GM12872 (cell line): ENCODE data around the gene TMEM88.

Experiments used
- CTCF ChIP-seq: IDR thresholded peaks from 3 replicates; pipeline ENCODE4 v1.5.1; 2011; ENCODE audit warnings: low read depth, mild to moderate bottlenecking, low read length, moderate library complexity; ENCODE audit not compliant: insufficient read depth

Gene TMEM88

GRCh38 chr17:7834957-7835813, 19.7 kb upstream of the TMEM88 start:
- TF ChIP-seq CTCF, result peak; percentile 79

- no peak for TF ChIP-seq CTCF
These were observed 18.9 kb upstream of the TMEM88 start for GRCh38 chr17:7835814-7836595.

DNA sequence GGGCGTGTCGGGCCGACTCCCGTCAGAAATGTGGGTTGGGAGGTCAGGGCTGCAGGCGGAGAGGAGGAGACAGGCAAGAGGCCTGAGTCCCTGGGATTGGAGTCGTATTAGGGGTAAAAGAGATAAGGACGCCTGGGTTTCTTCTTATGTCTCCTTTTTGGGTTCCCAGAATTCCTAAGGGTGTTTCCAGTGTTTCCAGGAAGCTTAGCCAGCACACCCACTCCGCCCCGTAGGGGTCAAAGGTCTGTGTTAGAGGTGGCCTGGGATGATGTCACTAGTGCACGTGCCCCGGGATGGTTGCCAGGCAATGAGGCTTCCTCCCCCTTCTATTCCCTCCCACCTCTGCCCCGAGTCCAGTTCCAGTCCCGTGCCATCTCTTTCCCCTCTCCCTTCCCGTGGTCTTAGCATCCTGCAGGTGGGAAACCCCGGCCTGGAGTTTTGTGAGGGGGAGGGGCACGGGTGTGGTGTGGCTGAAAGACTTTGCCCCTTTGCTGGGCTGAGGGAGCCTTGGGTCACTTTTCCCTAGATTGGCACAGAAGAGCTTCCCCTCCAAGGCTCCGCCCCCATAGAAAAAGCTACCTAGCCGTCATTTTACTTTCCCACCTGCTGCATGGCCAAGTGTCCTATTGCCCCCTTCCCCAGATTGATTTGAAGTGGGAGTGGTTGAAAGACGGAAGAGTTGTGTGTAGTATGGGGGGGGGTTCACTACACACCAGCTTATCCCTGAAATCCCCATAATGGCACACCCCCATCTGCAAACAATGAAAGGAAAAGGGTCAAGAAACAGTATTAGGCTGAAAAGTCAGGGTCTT, 18.1 kb upstream of the TMEM88 start:
- no peak for TF ChIP-seq CTCF

- TF ChIP-seq CTCF, result no peak
These were observed 17.3 kb upstream of the TMEM88 start for GRCh38 chr17:7837408-7838088.

GRCh38 chr17:7838090-7839075, 16.5 kb upstream of the TMEM88 start:
- no peak for TF ChIP-seq CTCF

DNA sequence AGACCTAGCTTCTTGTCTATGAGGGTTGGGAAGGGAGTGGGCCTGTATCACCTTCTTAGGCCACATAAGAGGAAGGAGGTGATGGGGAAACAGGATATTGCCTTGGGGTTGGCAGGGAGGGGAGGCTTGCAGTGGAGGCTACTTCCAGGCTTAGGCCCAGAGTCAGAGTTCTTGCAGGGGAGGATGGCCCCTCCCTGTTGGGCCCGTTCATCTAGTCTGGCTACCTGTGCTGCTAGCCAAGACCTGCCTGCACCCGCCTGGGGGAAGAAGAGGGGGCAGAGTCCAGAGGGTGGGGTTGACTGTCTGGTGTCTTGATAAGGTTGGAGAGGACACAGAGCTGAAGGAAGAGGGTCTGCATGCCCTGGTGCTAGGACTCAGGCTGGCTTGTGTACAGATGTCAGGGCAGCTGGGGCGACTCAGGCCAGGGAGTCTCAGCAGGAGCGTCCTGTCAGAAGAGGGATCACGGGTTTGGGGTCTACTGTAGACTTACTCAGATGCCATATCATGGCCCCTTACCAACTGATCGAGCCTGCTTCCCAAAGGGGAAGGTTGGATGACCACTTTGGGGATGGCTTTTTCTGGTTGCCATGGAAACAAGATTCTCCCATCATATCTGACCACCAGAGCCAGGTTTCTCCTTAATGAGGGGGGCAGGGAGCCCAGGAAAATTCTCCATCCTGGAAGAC, 15.5 kb upstream of the TMEM88 start:
- TF ChIP-seq CTCF, result no peak
